ENCODE data around the gene PKDREJ.

DNA sequence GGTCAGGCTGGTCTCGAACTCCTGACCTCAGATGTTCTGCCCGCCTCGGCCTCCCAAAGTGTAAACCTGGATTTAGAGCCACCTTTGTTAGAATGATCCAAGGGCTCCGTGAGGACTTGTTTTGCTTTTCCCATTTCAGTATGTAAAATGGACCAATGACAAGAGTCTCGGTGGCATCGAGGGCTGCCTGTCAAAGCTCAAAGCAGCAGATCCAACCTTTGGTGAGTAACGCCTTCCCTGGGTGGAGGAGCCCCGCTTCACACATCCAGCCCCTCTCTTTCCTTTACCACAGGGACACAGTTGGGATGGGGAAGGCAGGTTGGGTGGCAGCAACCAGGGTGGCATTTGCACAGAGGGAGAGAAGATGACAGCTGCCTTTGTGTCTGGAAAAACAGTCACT lies 9.1 kb upstream of the PKDREJ start:
- TF ChIP-seq CTCF (IDR thresholded peaks at IDR 0.05): no peak
- no peak for TF ChIP-seq POLR2A (IDR thresholded peaks at IDR 0.05)
- no peak for TF ChIP-seq POLR2AphosphoS5 (IDR thresholded peaks at IDR 0.05)
- no peak for TF ChIP-seq EP300 (IDR thresholded peaks at IDR 0.05; ENCODE audit: low read depth)
